Measurements from ENCODE around the gene NACC1.
A peak's percentile ranks its signal among the peaks of the same experiment; 100 is the strongest.

DNA sequence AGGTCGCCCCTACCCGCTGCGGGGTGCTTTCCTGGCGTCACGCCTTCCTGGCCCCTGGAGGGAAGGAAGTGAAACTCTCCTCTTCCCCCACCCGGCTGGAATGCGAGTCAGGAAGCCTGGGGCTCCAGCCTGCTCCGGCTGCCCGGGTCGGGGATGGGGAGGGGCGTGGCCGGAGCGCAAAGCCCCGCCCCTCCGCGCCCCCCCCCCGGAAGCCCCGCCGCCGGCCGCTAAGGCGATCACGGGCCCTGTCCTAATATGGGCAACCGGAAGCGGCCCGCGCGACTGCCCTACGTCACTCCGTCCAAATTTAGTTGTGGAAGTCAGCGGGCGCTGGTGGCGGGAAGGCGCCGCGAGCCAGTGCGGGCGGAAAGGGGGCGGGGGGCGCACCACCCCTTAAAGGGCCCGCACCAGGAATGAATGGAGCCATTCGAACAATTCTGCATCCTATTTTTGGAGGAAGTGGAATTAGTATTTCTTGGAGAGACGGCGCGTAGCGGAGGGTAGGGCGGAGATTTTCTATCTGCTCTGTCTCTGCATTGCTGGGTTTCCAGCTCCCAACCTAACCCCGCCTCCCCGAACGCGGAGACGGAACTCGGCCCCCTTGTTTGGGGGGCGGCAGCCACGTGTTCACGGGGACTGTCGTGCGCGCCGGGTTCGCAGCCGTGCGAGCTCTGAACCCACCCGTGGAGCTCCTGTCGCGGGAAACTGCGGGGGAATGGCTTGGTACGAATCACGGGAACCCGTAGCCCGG lies 33.7 kb downstream of the NACC1 start:
- peak in 2 of 4 donors; percentile 94 for TF ChIP-seq POLR2A (IDR thresholded peaks at IDR 0.05)
- TF ChIP-seq POLR2AphosphoS5 (IDR thresholded peaks at IDR 0.05), result peak; percentile 98 to 100 (median 99)
- TF ChIP-seq, protein P1, sequence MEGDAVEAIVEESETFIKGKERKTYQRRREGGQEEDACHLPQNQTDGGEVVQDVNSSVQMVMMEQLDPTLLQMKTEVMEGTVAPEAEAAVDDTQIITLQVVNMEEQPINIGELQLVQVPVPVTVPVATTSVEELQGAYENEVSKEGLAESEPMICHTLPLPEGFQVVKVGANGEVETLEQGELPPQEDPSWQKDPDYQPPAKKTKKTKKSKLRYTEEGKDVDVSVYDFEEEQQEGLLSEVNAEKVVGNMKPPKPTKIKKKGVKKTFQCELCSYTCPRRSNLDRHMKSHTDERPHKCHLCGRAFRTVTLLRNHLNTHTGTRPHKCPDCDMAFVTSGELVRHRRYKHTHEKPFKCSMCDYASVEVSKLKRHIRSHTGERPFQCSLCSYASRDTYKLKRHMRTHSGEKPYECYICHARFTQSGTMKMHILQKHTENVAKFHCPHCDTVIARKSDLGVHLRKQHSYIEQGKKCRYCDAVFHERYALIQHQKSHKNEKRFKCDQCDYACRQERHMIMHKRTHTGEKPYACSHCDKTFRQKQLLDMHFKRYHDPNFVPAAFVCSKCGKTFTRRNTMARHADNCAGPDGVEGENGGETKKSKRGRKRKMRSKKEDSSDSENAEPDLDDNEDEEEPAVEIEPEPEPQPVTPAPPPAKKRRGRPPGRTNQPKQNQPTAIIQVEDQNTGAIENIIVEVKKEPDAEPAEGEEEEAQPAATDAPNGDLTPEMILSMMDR (IDR thresholded peaks at IDR 0.05), result no peak
- TF ChIP-seq EP300 (IDR thresholded peaks at IDR 0.05), result peak; percentile 44

All from stomach (tissue), 4 donors.